ENCODE measurements around the gene UBE2S. TPM values are rescaled to one million over a fixed set of nuclear protein-coding genes. Genes with fewer than 3 reads are reported as not detected.

The UBE2S gene
- total RNA-seq, 1 donor from 2014 or later, result 20.7 TPM

DNA sequence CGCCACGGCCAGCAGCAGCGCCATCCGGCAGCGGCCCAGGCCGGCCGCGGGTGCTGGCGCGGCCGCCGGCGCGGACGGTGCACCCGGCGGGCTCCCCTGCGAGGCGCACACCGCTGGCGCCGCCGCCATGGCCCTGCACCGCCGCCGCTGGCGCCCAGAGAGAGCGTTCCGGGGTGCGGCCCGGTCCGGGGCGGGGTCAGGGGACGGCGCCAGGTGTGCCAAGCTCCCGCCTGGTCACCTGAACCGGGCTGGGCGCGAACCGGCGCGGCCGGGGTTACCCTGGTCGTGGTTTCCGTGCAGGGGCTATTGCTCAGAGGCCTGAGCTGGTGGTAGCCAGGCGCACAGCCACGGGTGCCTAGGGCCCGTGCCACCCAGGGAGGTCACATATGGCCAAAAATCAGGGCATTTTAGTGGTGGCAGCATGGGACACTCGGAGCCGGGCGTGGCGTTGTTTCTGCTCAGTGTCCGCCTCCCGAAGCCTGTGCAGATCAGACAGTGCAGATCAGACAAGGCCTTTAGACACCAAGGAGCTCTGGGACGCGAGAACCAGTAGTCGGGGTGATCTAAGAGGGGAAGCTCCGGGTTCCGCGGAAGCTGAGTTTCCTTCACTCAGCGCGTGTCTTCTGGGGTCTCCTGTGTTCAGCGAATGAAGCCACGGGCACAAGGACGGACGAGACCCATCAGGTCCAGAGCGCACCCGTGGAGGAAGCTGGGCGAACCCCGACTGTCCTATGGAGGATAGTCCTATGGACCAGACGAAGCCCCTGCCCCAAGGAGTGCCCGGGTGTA is 23.3 kb downstream of the UBE2S start, which contains the start of gene TMEM238:
Gene TMEM238 (minus strand): TSS at position 162 of the 789 bp plus-strand sequence. CDS start 33 bp downstream, at position 129.
- peak; percentile 22 for DNase-seq

DNA sequence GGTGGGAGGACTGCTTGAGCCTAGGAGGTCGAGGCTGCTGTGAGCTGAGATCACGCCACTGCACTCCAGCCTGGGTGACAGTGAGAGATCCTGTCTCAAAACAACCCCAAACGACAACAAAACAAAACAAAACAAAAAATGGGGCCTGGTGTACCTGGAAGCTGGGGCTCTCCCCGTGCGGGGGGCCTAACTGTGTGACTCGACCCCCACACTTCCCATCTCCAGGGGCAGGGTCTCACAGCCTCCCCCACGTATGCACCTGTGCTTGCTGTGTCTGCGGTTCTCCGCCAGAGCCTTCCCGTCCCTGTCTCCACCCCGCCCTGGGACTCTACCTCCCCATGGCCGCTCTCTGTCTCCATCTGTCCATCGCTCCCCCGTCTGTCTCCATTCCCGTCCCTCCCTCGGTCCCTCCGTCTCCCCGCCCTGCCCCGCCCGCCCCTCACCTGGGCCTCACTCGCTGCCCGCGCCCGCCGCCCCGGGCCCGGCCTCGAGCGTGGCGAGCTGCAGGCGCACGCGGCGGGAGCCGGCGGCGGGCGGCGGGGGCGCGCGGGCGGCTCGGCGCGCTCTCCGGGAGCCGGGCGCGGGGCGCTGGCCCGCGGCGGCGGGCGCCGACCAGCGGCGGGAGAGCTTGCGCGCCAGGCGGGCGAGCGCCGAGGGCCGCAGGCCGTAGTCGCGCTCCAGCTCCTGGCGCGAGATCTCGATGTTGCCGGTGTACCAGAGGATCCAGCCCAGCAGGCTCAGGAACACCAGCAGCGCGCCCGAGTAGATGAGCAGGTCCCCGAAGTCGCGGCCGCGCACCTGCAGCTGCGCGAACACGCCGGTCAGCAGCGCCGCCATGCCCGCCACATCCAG is 24.1 kb downstream of the UBE2S start:
- DNase-seq, result peak; percentile 73

GRCh38 chr19:55382522-55383054 is 25.0 kb downstream of the UBE2S start:
- no peak for DNase-seq

- DNase-seq, result no peak
Observed at GRCh38 chr19:55382013-55382412, 25.6 kb downstream of the UBE2S start.

- DNase-seq, result peak; percentile 96
Observed at GRCh38 chr19:55379174-55379573, 28.4 kb downstream of the UBE2S start.

GRCh38 chr19:55377356-55378131 is 30.0 kb downstream of the UBE2S start:
- DNase-seq, result peak; percentile 51

GRCh38 chr19:55376241-55376933 is 31.2 kb downstream of the UBE2S start, which contains the start of gene TMEM190:
Gene TMEM190, plus strand, starts transcription at chr19:55376826. Its CDS starts 28 bp downstream, at chr19:55376854.
- DNase-seq, result no peak

GRCh38 chr19:55373993-55374757 is 33.4 kb downstream of the UBE2S start:
- DNase-seq, result no peak

DNA sequence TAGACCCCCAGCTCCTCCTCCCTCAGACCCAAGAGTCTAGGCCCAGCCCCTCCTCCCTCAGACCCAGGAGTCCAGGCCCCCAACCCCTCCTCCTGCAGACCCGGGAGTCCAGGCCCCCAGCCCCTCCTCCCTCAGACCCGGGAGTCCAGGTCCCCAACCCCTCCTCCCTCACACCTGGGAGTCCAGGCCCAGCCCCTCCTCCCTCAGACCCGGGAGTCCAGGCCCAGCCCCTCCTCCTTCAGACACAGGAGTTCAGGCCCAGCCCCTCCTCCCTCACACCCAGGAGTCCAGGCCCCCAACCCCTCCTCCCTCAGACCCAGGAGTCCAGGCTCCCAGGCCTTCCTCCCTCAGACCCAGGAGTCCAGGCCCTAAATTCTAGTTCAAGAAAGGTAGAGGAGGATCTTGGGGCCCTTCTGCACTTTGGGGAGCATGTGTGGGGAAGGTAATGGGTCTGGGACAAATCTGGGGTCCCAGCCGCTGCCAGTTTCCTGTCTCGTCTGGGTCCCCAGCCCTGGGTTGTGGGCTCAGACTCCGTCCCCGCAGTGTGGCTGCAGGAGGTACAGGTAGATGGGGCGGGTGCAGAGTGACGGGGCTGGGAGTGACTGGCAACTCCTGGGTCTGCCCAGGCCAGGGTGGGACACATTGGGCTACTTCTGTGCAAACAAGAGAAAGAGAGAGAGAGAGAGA is 34.1 kb downstream of the UBE2S start:
- no peak for DNase-seq

DNA sequence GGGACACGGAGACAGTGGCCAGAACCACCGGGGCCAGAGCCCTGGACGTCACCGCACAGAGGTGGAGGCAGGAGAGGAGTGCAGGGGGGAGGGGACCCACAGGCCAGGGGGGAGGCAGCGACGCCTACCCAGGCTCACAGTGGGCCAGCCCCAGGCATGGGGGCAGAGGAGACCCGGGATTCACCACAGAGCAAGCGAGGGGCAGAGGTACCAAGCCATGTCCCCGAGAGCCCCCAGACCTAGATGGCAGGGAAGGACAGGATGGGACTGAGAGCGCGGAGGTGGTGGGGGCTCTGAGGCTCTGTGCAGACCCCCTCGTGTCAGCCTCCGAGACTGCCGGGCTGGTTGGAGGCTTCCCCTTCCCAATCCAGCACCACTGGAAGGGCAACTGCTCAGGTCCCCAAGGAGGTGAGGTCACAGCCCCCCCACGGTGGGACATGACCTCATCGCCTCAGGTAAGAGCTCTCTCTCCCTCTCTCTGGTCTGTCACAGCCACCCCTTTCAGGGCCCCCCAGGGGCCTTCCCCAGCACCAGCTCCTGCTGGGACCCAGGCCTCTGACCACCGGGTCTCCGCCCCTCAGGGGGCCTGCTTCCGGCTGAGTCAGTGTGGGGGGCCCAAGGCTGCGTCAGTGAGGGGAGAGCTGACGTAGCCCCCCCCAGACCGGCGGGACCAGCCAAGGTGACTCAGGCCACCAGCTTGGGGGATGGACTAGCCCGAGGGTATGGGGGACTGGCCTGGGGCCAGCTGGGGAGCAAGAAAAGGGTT is 35.1 kb downstream of the UBE2S start:
- no peak for DNase-seq

GRCh38 chr19:55370305-55370988 is 37.1 kb downstream of the UBE2S start, which contains the start of gene IL11:
Gene IL11, minus strand, starts transcription at chr19:55370463. Its CDS starts 153 bp downstream, at chr19:55370310.
- no peak for DNase-seq

DNA sequence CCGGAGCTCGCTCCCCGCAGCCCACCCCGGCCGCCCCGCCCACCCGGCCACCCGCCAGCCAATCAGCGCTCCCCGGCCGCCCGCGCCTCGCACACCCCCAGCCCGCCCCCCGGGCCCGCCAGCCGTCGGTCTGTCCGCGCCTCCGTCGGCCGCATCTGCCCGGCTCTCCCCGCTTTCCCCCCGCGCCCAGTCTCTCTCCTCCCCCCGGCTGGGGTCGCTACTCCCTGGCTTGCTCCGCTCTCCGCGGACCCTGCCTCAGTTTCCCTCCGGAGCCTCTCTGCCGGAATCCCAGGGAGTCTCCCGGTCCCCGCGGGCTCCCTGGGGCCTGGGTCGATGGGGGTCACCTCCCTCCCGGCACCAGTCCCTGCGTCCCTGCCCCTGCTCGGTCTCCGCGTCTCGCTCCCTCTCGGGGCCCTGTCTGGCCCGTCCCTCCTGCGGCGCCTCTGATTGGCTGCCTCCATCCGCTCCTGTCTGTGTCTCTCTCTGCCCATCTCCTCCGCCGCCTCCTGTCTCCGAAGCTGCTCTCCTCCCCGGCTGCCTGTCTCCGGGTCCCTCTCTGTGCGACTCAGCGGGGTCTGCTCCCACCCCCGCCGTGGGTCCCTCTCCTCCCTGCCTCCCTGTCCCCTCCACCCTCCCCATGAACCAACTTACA is 37.8 kb downstream of the UBE2S start:
- DNase-seq, result peak; percentile 51

GRCh38 chr19:55368701-55369563 is 38.7 kb downstream of the UBE2S start:
- DNase-seq, result peak; percentile 61

- DNase-seq, result no peak
Observed at GRCh38 chr19:55368106-55368505, 39.5 kb downstream of the UBE2S start.

DNA sequence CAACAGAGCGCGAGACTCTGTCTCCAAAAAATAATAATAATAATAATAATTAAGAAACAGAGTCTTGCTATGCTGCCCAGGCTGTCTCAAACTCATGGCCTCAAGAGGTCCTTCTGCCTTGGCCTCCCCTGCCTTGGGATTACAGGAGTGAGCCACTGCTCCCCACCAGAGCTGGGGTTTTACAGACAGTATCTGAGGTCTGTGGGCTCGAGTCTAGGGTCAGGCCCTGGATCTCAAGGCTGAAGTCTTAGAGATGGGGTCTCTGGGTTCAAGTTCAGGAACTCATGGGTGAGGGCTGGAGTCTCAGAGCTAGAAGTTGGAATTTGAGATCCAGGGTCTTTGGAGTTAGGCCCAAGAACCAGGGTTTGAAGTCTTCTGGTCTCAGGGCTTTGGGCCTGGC is 40.8 kb downstream of the UBE2S start:
- DNase-seq, result no peak

DNA sequence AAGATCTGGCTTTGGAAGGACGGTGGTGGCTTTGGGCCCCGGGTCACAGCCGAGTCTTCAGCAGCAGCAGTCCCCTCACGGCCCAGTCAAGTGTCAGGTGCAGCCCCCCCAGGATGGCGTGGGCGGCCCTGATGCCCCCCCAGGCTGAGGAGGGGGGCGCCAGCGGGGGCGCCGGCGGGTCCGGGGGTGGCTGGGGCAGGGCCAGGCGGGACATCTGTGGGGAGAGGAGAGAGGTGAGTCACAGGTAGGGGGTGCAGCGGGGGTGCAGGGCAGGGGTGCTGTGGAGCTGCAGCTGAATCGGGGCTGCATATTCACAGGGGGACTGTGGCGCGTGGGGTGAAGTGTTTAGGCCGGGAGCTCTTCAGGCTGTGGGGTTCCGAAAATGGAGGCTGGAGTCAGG is 41.6 kb downstream of the UBE2S start:
- DNase-seq, result no peak

DNA sequence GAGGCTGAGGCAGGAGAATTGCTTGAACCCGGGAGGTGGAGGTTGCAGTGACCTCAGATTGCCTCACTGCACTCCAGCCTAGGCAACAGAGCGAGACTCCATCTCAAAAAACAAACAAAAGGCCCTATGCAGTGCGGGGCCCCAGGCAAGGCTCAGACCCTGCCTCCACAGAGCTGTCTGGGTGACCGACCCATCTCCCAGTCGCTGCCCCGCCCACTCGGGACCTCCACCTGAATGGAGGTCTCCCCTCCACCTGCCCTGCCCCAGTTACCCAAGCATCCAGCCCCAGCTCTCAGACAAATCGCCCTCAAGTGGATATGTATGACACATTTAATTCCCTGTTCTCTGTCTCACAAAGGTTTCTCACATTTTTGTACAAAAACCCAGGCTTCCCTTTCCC is 42.3 kb downstream of the UBE2S start:
- no peak for DNase-seq

All from tongue (tissue), 2 donors.